GM18519 (cell line): Measurements from ENCODE around the gene AZGP1.
A peak's percentile ranks its signal among the peaks of the same experiment; 100 is the strongest.
"Not testable (repeated sequence)": the region's sequence is repeated elsewhere in the genome, so short reads cannot be mapped to it uniquely, and the experiment has no call there.

Experiments
- ATAC-seq: cut with Tn5 transposase; IDR thresholded peaks from one replicate; pipeline ENCODE4 v1.9.1; 2021; ENCODE audit warnings: mild to moderate bottlenecking, moderate library complexity; ENCODE audit not compliant: unreplicated experiment, low FRiP score

The AZGP1 gene

DNA sequence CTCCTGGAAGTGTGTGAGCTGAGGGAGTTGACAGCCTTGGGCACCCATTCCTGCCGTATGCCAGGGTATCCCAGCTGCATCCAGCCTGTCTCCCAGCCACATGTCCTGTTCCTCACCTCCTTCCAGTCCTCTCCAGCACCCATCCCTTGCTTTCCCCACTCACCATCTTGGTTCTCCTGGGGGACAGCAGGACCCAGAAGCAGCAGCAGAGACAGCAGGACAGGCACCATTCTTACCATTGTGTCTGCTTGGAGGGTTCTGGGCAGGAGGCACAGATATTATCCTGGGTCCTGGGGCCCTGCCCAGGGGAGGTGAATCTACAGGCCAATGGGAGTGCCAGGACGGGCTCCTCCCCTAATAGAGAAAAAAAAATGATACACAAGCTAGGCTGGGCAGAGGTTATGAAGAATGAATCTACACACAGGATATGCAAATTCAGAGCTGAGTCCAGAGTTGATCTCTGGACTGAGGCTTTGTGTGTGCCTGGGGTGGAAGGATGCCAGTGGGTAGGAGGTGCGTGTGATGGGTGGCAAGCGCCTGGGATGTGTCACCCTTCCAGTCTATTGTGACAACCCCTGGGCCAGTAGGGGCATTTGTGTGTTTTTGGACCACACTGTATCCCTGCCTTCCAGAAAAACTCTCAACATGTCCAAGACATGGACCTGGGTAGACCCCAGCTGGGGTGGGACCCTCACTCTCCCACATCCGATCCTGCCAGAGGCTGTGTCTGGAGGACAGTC lies at the start of gene AZGP1:
TSS of gene AZGP1 (minus strand) at position 250 of the 740 bp plus-strand sequence. CDS start at position 239, 11 bp downstream.
- ATAC-seq, result no peak

DNA sequence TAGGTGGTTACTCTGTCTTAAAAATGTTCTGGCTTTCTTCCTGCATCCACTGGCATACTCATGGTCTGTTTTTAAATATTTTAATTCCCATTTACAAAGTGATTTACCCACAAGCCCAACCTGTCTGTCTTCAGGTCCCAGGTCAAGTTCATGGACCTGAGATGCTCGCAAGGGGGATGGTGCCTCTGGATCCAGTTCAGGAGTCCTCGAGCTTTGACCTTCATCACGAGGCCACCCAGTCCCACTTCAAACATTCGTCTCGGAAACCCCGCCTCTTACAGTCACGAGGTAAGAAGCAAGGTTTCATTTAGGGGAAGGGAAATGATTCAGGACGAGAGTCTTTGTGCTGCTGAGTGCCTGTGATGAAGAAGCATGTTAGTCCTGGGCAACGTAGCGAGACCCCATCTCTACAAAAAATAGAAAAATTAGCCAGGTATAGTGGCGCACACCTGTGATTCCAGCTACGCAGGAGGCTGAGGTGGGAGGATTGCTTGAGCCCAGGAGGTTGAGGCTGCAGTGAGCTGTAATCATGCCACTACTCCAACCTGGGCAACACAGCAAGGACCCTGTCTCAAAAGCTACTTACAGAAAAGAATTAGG lies 48.3 kb upstream of the AZGP1 start:
- no peak for ATAC-seq

DNA sequence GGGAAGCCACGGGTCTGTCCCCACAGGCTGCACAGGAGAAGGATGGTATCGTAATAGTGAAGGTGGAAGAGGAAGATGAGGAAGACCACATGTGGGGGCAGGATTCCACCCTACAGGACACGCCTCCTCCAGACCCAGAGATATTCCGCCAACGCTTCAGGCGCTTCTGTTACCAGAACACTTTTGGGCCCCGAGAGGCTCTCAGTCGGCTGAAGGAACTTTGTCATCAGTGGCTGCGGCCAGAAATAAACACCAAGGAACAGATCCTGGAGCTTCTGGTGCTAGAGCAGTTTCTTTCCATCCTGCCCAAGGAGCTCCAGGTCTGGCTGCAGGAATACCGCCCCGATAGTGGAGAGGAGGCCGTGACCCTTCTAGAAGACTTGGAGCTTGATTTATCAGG lies 47.7 kb upstream of the AZGP1 start:
- ATAC-seq, result no peak

DNA sequence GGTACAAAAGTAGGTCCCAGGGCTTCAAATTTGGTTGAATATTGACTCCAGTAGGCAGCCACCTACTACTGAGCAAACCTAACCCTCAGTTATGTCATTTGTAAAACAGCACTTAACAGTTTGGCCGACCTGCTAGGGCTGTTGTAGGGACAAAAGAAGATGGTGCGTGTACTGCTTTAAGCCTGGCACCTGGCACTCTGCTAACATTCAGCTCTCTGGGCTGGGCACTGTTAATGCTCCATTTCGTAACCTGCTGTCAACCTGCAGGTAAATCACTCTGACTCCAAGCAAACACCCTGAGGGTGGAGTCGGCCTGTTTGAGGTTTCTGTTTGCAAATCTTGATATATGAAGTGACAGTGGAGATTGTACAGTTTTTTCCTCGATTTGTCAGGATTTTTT lies 46.8 kb upstream of the AZGP1 start:
- ATAC-seq, result no peak

DNA sequence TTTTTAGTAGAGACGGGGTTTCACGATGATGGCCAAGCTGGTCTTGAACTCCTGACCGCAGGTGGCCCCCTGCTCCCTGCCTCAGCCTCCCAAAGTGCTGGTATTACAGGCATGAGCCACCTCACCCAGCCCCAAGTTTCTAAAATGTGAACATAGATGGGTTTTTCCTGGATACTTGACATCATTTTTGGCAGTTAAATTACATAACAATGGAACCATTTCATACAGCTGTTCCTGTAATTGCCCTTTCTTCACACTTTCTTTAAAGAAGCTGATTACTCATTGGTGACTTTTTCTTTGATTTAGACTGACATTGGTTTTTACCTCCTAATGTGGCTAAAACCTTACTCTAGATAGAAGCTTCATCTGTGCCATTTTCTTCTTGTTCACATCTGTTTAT lies 45.5 kb upstream of the AZGP1 start:
- ATAC-seq, result no peak

DNA sequence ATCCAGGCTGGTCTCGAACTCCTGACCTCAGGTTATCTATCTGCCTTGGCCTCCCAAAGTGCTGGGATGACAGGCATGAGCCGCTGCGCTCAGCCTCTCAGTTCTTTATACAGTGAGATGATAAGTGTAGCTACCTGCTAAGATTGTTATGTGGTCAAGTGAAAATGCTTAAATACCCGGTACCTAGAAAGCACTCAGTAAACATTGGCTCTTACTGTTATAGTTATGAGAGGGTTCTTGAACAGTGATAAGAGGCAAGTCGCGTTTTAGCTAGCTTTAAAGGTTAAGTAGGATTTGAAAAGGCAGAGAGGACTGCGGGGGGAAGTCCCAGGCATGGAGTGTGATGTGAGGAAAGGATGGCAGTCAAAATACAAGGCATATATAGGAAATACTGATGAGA lies 44.1 kb upstream of the AZGP1 start:
- ATAC-seq, result no peak

DNA sequence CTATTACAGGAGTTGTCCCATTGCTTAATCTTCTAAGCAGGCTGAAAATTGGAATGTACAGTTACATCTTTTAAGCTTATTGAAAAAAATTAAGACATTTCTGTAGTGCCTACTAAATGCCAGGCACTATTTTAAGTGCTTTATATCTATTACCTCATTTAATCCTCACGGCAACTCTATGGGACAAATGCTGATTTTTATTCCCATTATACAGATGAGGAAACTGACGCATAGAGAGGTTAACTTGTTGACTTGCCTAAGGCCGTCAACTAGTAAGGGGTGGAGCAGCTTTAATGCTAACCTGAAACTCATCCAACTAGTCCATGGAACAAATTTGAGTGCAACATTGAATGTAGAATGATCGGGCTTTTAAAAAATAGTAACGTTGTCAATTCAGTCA lies 42.0 kb upstream of the AZGP1 start:
- no peak for ATAC-seq

DNA sequence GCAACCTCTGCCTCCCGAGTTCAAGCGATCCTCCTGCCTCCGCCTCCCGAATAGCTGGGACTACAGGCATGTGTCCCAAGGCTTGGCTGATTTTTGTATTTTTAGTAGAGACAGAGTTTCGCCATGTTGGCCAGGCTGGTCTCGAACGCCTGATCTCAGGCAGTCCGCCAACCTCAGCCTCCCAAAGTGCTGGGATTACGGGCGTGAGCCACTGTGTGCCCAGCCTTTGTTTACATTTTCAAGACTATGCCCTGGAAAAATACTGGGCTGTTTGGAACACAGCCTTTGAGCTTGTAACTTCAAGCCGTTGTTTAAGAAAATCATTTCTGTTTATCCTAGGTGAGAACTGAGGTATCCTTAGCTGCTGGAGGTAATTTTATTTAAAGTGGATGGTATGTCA lies 41.5 kb upstream of the AZGP1 start:
- ATAC-seq, result no peak

DNA sequence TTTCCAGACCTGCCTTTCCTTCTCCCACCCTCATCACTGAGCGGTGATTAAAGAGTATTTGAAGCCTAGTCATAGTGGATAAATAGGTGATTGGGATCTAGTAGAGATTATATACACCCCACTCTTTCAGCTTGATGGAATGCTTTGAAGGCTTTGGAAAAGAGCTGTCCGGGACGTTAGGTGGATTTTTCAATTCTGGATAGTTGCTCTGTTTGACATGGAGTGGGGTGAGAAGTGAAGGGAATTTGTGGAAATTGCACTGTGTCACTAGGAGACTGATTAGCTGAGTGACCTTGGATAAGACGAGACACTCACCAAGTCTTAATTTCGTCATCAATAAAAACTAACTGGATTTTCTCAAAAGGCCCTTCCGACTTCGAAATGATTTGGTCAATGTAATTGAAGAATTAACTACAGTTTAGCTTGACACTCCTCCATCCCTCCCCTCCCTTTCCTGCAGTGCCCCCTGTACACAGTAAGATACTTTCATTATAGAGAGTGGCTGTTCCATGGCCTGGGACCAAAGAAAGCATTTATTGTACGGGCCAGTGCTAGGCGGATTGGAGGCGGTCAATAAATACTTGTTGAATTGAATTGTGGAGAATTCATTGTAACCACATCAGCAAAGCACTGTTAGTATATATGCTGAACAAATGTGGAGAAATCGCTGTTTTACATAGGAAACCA lies 40.5 kb upstream of the AZGP1 start:
- no peak for ATAC-seq

DNA sequence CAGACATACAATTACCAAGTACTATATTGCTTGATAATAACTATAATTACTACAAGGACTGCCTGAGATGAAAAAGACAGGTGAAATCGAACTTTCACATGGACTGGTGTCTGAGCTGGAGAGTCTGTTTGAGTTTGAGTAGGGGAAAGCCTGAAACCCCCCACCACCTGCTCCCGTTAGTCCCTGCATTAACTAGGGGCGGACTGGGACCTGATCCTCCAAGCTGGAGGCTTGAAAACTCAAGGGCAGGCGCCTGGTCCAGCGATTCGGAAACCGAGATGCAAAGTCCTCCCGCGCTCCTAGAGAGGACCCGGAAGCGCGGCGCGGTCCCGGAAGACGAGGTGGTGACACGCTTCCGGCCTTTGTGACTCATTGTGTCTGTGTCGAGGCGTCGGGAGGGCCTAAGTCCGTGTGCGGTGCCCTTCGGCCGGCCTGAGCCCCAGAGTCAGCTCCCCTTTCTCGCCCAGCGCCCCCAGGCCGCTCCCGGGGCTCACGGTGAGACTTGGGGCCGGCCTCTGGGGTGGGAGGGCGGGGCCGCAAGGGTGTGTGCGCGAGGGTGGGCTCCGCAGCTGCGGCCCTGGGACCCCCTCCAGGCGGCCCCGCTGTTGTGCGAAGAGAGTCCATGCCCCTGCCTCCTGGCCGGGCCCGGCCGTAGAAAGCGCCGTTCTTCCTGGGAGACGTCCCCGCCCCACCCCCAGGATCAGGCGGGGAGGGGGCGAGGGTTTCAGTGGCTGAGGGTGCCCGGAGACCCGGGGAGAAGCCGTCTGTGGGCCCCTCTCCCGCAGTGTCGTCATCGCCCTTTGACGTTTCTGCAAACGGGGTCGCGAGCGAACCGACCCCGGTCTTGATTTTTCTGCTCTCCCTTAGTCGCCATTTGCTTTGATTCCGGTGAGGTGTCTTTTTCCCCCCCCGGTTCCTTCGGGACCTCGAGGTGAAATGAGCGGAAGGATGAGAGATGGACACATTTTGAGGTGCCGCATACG lies 39.7 kb upstream of the AZGP1 start, which contains the start of gene ZKSCAN1:
TSS of gene ZKSCAN1 (plus strand) at position 365 of the 983 bp plus-strand sequence. CDS start 7,911 bp downstream, outside the sequence.
- ATAC-seq, result peak; percentile 89

DNA sequence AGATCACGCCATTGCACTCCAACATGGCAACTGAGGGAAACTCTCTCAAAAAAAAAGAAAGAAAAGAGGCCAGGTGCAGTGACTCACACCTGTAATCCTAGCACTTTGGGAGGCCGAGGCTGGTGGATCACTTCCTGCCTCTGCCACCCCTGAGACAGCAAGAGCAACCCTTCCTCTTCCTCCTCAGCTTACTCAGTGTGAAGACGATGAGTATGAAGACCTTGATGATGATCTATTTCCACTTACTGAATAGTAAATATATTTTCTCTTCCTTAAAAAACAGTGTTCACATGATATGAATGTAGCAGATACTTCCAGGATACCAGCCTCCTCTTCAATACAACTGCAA lies 37.5 kb upstream of the AZGP1 start:
- no peak for ATAC-seq

DNA sequence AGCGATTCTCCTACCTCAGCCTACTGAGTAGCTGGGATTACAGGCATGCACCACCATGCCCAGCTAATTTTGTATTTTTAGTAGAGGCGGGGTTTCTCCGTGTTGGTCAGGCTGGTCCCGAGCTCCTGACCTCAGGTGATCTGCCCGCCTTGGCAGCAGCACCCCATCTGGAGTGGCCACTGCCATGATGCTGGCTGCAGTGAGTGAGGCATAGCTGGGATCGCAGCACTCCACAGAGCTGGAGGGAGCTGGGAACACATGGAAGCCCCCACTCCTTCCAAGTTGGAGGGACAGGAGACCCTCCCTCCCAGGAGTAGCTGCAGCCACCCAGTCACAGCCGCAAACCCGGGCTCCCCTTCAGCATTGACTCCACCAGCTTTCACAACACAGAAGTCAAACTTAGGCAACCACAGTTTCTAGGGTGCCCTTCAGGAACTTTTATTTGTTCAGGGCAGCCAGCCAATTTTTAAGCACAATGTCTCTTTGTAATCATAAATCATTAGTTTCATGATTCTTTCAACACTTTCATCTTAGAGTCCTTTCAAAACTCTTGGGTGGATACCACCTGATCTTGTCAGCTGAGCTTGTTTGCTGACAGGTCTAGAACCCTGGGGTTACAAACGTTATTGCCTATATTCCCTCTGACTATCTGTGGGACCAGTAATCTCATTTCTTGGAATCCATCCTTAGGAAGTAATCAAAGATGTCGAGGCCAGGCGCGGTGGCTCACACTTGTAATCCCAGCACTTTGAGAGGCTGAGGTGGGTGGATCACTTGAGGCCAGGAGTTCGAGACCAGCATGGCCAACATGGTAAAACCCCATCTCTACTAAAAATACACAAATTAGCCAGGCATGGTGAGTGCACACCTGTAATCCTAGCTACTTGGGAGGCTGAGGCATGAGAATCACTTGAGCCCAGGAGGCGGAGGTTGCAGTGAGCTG lies 36.8 kb upstream of the AZGP1 start:
- ATAC-seq, result not testable (repeated sequence)

DNA sequence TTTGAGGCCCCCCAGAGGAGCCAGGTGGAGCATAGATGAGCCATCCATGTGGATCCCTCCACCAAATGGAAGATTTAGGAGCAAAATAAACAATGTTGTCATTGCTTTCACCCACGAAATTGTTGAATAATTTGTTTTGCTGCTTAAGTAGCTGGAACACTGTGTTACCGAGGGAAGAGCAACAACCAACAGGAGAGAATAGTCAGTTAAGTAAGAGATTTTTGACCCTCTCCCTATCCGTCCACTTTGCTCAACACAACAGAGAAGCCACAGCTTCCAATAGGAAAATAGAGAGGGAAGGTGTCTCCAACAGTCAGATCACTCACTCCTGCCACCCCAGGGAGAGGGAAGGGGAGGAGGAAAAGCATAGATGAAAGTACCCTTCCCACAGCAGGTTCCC lies 35.7 kb upstream of the AZGP1 start:
- ATAC-seq, result no peak

DNA sequence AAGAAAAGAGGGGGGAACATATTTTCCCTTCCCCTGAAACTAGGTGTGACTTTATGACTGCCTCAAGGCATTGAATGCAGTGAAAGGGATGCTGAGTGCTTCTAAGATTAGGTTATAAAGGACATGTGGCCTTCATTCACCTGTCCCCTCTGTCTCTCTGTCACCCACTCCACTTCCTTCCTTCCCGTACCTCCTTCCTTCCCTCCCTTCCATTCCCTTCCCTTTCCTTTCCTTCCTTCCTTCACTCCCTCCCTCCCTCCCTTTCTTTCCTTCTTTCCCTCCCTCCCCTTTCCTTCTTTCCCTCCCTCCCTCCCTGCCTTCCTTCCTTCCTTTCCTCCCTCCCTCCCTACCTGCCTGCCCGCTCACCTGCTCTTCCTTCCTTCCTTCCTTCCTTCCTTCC lies 35.1 kb upstream of the AZGP1 start:
- no peak for ATAC-seq

DNA sequence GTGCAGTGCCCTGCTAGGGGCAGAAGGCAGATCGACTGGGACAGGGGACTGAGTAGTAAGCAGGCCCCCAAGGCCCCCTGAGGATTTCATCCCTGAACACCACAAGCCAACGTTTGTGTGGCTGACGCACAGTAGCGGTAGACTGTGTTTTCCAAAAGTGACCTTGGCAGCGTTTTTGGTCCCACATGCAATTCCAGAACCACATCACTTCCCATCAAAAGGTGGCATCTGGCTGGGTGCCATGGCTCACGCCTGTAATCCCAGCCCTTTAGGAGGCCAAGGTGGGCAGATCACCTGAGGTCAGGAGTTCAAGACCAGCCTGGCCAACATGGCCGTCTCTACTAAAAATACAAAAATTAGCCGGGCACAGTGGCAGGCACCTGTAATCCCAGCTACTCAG lies 34.1 kb upstream of the AZGP1 start:
- not testable (repeated sequence) for ATAC-seq

DNA sequence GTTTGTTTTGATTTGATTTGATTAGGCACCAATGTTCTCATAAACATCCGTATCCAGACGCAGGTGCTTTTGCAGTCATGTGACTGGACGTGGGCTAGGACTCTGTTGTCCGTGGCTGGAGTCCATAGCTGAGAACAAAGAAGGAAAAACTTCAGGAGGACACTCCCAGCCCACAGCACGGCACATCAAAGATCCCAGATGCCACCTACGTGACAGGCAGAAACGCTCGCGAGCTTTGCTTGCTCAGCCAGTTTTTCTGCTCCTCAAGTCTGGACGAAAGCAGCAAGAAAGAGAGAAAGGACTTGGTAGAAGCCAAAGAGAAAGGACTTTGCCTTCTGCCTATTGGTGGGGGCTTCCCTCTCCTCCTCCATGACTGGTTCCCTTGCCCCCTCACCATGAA lies 32.7 kb upstream of the AZGP1 start:
- ATAC-seq, result no peak

DNA sequence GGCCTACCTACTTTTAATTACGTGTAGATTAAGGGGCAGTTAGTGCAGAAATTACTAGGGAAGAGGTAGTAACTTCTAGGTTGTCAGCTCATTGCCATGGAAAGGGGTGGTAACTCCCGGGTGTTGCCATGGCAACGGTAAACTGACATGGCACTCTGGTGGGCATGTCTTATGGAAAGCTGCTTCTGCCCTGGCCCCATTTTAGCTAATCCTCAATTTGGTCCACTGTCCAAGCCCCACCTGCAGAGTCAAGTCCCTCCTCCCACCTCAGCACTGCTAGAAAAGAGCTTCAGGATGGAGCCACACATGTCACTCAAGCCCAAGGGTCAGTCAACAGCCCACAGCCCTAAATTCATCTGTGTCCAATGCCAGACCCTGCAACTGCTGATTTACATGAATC lies 32.1 kb upstream of the AZGP1 start:
- no peak for ATAC-seq

DNA sequence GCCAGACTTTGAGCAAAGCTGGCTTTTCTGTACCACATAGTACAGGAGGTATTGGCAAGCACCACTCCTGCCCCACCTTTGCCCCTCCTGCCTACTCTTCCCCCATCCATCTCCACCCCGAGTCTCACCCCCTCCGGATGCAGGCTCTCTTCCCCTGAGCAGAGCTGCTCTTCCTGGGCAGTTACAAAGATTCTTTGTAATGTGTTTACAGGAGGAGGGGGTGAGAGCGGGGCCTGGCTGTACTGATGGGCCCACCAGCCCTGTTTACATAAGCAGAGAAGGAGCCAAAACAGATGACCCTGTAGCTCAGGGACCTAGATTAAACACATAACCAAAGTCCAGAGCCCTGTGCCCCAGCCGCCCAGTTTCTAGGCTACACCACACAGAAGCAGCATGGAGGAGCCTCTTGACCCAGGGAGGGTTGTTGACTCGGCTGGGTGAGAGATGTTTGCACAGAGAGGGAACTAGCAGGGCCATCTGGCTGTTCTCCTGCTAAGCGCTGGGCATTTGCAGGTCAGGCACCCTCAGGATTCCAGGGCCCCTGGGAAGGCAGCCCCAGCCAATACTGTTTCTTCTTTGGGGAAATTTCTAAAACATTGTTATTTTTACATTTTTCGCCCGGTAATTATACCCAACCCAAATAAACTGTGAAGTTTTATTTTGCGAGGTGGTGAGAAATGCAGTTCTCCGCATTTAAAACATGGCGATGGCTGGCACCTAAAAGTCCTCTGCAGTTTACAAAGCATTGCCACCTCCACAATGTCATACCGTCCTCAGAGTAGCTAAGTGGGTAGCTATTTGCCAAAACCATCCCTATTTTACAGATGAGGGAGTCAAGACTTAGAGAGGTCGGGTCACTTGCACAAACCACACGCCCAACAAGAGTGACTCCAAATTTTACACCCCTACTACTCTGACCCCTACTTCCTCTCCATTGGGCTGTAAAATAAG lies 28.2 kb upstream of the AZGP1 start:
- no peak for ATAC-seq
